Adrenal gland (tissue), 12 donors: ENCODE results near the gene HSPBAP1. TPM values are rescaled to one million over a fixed set of nuclear protein-coding genes. Genes with fewer than 3 reads are reported as not detected.
"Not testable (repeated sequence)": the region's sequence is repeated elsewhere in the genome, so short reads cannot be mapped to it uniquely, and the experiment has no call there.

ENCODE experiments used
- DNase-seq, 7 donors: peaks; one replicate each; pipeline ENCODE4 v3.0.0-alpha.2; 2019 to 2020
- H3K27ac ChIP-seq, 5 donors: fragments of 200-600 bp; sonication (generic) in 4 of 5; 1 replicate in 3 of 5; 2 replicates in 2 of 5; pipeline versions ENCODE4 v1.5.1 to v1.8.0; 2016 to 2020; ENCODE audit warnings: mild to moderate bottlenecking in 1 of 5
- H3K27me3 ChIP-seq: fragments of 200-600 bp; 2 replicates; pipeline ENCODE4 v1.8.0; 2021
- H3K36me3 ChIP-seq, 2 donors: fragments of 200-600 bp; replicated peaks in 1 of 2; 1 replicate in 1 of 2; 2 replicates in 1 of 2; pipeline versions ENCODE4 v1.5.1 to v1.8.0; 2018 to 2022
- H3K4me1 ChIP-seq, 2 donors: fragments of 200-600 bp; replicated peaks in 1 of 2; 1 replicate in 1 of 2; 2 replicates in 1 of 2; pipeline versions ENCODE4 v1.5.1 to v1.8.0; 2018 to 2021
- H3K4me3 ChIP-seq, 4 donors: fragments of 200-600 bp; sonication (generic) in 3 of 4; one replicate each; pipeline ENCODE4 v1.5.1; 2016 to 2018
- H3K9me3 ChIP-seq, 3 donors: fragments of 200-600 bp; sonication (generic) in 1 of 3; replicated peaks in 1 of 3; 1 replicate in 2 of 3; 2 replicates in 1 of 3; pipeline versions ENCODE4 v1.5.1 to v1.8.0; 2016 to 2021
- POLR2A ChIP-seq, 2 donors: fragments of 450-650 bp; IDR thresholded peaks; one replicate each; pipeline ENCODE4 v1.6.1; 2017; ENCODE audit warnings: antibody characterized with exemption in 2 of 2, mild to moderate bottlenecking in 2 of 2, moderate library complexity in 1 of 2
- WGBS, 4 donors: extraction: QIAGEN DNeasy Blood & Tissue Kit in 2 of 4; methylation state at CpG; one replicate each; pipeline versions ENCODE4 v1.1.5 to v1.1.7; 2013 to 2017; 5-methylcytosine and 5-hydroxymethylcytosine counted together
- intact Hi-C, 2 donors: fragments of 100-400 bp; cut with DNase I; formaldehyde crosslinking; loops; one replicate each; pipeline versions ENCODE4 v1.14.1 to v1.15.0; 2022 to 2023
- polyA plus RNA-seq, 3 donors: library from polyadenylated mRNA; stranded (reverse); fragments of 200-250 nt in 2 of 3; fragments of 350-450 nt in 1 of 3; fragmentation: Illumina TruSeq in 1 of 3; extraction: RNeasy Lipid Tissue Mini Kit (QIAGEN cat#74804) in 1 of 3; gene quantifications; one replicate each; pipeline ENCODE4 v1.2.3, GENCODE V29; 2013 to 2014
- total RNA-seq, 9 donors: library from RNA; depleted of rRNA in 4 of 9; stranded (reverse); fragments of >200 nt in 4 of 9; fragments of 120-200 nt in 1 of 9; fragmentation: NEBNext Ultra II Directional in 1 of 9; extraction: Animal tissue kit (Norgen Biotek cat#: 25700) in 1 of 9; gene quantifications; one replicate each; pipeline versions ENCODE4 v1.1.0 to v1.2.4, GENCODE V29; 2013 to 2023
- TF ChIP-seq, protein P1 (sequence below), 6 experiments: fragments of 450-650 bp in 4 of 6; fragments of 200-600 bp in 2 of 6; sonication (generic) in 1 of 6; IDR thresholded peaks; 1 replicate in 5 of 6; 2 replicates in 1 of 6; pipeline versions ENCODE4 v1.5.1 to v1.8.0; 2016 to 2021; ENCODE audit warnings: antibody characterized with exemption in 6 of 6, mild to moderate bottlenecking in 2 of 6, moderate library complexity in 1 of 6
- donor health status: healthy with polysubstance abuse.
- donor health status: Bipolar disorder and iron deficiency.
- donor health status: DM: yes; HTN: yes; CAD: no.
- donor health status: DM: no; HTN: no; CAD: no.
- donor health status: DM: no; HTN: no; CAD: no.
- donor health status: DM: yes; HTN: yes; CAD: no.

HSPBAP1 gene
- total and polyA plus RNA-seq, 12 donors: 3.9 to 40.2 (median 10.3) TPM

DNA sequence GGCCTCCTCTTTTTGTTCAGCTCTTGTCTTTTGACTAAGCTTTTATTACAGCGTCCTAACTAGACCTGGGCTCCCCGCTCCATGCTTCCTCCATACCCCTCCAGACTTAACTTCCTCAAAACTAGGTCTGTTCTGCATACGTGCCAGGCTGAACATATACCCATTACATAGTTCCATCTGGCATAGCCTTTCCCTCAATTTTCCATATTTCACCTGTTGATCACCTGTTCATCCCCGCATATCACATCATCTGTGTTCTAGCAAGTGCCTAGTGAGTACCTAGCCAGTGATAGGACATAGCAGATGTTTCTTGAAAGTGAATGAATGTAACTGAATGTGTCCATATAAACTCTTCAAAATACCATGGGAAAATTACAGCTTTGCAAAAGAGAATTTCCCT is 77.0 kb downstream of the HSPBAP1 start:
- H3K4me1 ChIP-seq: no peaks in the 10 kb centered on the region
- WGBS, 4 donors: 87 to 96% (median 92%) methylated on average over 4 of the region's 4 CpGs
- peaks cover 0 to 88% of the 10 kb centered on the region in 2 donors for H3K36me3 ChIP-seq
- no peak for DNase-seq
- no peaks in the 10 kb centered on the region for H3K9me3 ChIP-seq
- intact Hi-C loops: no loop called here
- no peak overlapping the region for H3K27ac ChIP-seq
- H3K4me3 ChIP-seq: no peak overlapping the region
- TF ChIP-seq, protein P1, sequence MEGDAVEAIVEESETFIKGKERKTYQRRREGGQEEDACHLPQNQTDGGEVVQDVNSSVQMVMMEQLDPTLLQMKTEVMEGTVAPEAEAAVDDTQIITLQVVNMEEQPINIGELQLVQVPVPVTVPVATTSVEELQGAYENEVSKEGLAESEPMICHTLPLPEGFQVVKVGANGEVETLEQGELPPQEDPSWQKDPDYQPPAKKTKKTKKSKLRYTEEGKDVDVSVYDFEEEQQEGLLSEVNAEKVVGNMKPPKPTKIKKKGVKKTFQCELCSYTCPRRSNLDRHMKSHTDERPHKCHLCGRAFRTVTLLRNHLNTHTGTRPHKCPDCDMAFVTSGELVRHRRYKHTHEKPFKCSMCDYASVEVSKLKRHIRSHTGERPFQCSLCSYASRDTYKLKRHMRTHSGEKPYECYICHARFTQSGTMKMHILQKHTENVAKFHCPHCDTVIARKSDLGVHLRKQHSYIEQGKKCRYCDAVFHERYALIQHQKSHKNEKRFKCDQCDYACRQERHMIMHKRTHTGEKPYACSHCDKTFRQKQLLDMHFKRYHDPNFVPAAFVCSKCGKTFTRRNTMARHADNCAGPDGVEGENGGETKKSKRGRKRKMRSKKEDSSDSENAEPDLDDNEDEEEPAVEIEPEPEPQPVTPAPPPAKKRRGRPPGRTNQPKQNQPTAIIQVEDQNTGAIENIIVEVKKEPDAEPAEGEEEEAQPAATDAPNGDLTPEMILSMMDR (IDR thresholded peaks at IDR 0.05): no peak
- no peak for TF ChIP-seq POLR2A (IDR thresholded peaks at IDR 0.05)
- H3K27me3 ChIP-seq: no peaks in the 10 kb centered on the region

DNA sequence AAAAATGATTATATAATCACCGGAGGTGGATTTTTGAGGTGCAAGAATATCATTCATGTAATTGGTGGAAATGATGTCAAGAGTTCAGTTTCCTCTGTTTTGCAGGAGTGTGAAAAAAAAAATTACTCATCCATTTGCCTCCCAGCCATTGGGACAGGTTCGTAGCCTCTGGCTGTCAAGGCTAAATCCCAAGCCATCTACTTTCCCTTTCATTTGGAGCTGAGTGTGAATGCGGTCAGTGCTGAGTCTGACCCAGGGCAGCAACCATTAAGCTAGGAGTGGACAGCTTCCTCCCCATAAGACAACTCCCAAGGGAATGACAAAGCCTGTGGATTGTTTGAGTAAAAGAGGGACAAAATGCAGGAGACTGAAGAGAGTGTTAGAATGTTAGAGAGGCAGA is 79.4 kb downstream of the HSPBAP1 start:
- Histone ChIP-seq H3K27me3 (no peaks in the 10 kb centered on the region), H3K36me3 (peaks cover 0 to 71% of the 10 kb centered on the region in 2 donors), H3K27ac (no peak overlapping the region), H3K4me1 (no peaks in the 10 kb centered on the region), H3K9me3 (no peaks in the 10 kb centered on the region), H3K4me3 (no peak overlapping the region)
- intact Hi-C loops: no loop called here
- DNase-seq: no peak
- TF ChIP-seq POLR2A (IDR thresholded peaks at IDR 0.05): no peak
- TF ChIP-seq, protein P1 (IDR thresholded peaks at IDR 0.05): no peak
- WGBS, 4 donors: 78 to 90% (median 84%) methylated on average over 3 of the region's 3 CpGs

- H3K9me3 ChIP-seq, DNase-seq, H3K4me1 ChIP-seq, H3K27ac ChIP-seq, H3K4me3 ChIP-seq, H3K27me3 ChIP-seq, intact Hi-C loops: not testable (repeated sequence)
- peaks cover 0 to 43% of the 10 kb centered on the region in 2 donors for H3K36me3 ChIP-seq
- 94 to 100% (median 96%) methylated on average over 1 of the region's 1 CpG for WGBS, 4 donors
Observed at GRCh38 chr3:122710616-122711251, 82.9 kb downstream of the HSPBAP1 start.

DNA sequence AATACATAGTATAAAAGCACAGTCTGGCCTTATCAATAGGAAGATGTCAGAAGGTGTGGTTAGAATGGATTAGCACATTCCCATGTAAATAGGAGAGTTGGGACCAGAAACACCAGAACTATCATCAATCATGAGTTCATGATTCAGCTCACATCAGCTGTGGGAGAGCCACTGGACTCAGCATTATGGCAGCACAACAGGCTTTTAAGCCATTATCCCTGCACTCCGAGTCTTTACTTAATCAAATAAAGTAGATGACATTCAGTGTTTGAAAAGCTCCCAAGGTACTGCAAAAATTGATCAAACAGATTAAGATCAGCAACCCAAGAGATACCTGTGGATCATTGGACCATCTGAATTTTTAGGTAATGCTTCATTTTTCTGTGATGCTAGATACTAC is 88.3 kb downstream of the HSPBAP1 start:
- TF ChIP-seq, protein P1 (IDR thresholded peaks at IDR 0.05): no peak
- no peak for TF ChIP-seq POLR2A (IDR thresholded peaks at IDR 0.05)
- Histone ChIP-seq H3K36me3 (peaks cover 0 to 38% of the 10 kb centered on the region in 2 donors), H3K27ac (no peak overlapping the region), H3K4me1 (no peaks in the 10 kb centered on the region), H3K4me3 (no peak overlapping the region), H3K9me3 (no peaks in the 10 kb centered on the region), H3K27me3 (no peaks in the 10 kb centered on the region)
- 92 to 97% (median 94%) methylated on average over 1 of the region's 1 CpG for WGBS, 4 donors
- intact Hi-C loops: no loop called here
- DNase-seq: no peak

DNA sequence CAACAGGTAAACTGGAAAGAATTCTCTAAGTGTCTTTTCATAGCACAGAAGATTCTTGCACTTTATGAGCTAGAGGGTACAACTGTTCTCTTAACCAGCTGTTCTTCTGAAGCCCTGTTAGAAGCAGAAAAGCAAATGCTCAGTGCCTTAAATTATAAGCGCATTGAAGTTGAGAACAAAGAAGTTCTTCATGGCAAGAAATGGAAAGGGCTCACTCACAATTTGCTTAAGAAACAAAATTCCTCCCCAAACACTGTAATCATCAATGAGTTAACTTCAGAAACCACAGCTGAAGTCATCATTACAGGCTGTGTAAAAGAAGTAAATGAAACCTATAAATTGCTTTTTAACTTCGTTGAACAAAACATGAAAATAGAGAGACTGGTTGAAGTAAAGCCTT is 93.4 kb downstream of the HSPBAP1 start:
- 89 to 91% (median 90%) methylated on average over 2 of the region's 2 CpGs for WGBS, 4 donors
- Histone ChIP-seq H3K4me3 (no peak overlapping the region), H3K36me3 (peaks cover 0 to 66% of the 10 kb centered on the region in 2 donors), H3K27ac (no peak overlapping the region), H3K27me3 (no peaks in the 10 kb centered on the region), H3K9me3 (no peaks in the 10 kb centered on the region), H3K4me1 (no peaks in the 10 kb centered on the region)
- intact Hi-C loops: no loop called here
- no peak for DNase-seq
- TF ChIP-seq POLR2A (IDR thresholded peaks at IDR 0.05): no peak
- TF ChIP-seq, protein P1 (IDR thresholded peaks at IDR 0.05): no peak
